Esophagus muscularis mucosa (tissue), 3 donors: ENCODE measurements around the gene TANC1.

Source experiments
- POLR2A ChIP-seq: fragments of 450-650 bp; IDR thresholded peaks from one replicate; pipeline ENCODE4 v1.6.1; 2017; ENCODE audit warnings: antibody characterized with exemption, moderate library complexity, mild to moderate bottlenecking, low read depth
- TF ChIP-seq, protein P1 (sequence below), 3 experiments: fragments of 200-600 bp in 2 of 3; fragments of 450-650 bp in 1 of 3; sonication (generic) in 2 of 3; IDR thresholded peaks; one replicate each; pipeline ENCODE4 v1.5.1; 2017 to 2019; ENCODE audit warnings: antibody characterized with exemption in 3 of 3, mild to moderate bottlenecking in 2 of 3, moderate library complexity in 1 of 3

DNA sequence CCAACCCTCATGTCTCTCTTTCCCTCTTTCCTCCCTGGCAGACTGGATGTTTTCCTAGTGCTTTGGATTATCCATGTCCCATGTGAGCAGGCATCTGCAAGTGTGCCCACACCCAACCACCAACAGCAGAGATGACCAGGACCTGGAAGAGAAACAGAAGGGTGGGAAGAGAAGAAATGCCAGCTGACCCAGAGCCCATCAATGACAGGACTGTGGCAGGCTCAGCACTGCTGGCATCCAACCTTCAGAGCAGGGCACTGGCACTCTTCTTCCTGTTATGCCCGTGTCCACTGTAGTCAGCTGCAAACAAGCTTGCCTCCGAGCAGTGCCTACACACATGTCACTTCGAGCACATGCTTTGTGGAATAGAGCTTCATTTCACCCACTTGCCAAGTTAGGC lies 121.1 kb downstream of the TANC1 start:
- TF ChIP-seq POLR2A, result no peak
- TF ChIP-seq, protein P1, sequence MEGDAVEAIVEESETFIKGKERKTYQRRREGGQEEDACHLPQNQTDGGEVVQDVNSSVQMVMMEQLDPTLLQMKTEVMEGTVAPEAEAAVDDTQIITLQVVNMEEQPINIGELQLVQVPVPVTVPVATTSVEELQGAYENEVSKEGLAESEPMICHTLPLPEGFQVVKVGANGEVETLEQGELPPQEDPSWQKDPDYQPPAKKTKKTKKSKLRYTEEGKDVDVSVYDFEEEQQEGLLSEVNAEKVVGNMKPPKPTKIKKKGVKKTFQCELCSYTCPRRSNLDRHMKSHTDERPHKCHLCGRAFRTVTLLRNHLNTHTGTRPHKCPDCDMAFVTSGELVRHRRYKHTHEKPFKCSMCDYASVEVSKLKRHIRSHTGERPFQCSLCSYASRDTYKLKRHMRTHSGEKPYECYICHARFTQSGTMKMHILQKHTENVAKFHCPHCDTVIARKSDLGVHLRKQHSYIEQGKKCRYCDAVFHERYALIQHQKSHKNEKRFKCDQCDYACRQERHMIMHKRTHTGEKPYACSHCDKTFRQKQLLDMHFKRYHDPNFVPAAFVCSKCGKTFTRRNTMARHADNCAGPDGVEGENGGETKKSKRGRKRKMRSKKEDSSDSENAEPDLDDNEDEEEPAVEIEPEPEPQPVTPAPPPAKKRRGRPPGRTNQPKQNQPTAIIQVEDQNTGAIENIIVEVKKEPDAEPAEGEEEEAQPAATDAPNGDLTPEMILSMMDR (IDR thresholded peaks at IDR 0.05), result no peak
